Heart right ventricle (tissue), 16 donors: ENCODE data around the gene ADAR. TPM values are rescaled to one million over a fixed set of nuclear protein-coding genes. Genes with fewer than 3 reads are reported as not detected.

Source experiments
- ATAC-seq, 8 donors: fragments of 200-7000 bp; cut with Tn5 transposase; one replicate each; pipeline ENCODE4 v1.9.1; 2020; ENCODE audit warnings: mild to moderate bottlenecking in 8 of 8, moderate library complexity in 8 of 8, moderate number of reproducible peaks in 1 of 8
- DNase-seq, 2 donors: peaks; one replicate each; pipeline ENCODE4 v3.0.0-alpha.2; 2020
- H3K27ac ChIP-seq, 10 donors: fragments of 200-600 bp; sonication (generic) in 2 of 10; one replicate each; pipeline versions ENCODE4 v1.5.0 to v1.8.0; 2020 to 2022; ENCODE audit warnings: mild to moderate bottlenecking in 3 of 10
- H3K27me3 ChIP-seq, 7 donors: fragments of 200-600 bp; one replicate each; pipeline ENCODE4 v1.8.0; 2021 to 2022; ENCODE audit warnings: mild to moderate bottlenecking in 2 of 7
- H3K36me3 ChIP-seq, 9 donors: fragments of 200-600 bp; sonication (generic) in 1 of 9; one replicate each; pipeline versions ENCODE4 v1.5.0 to v1.8.0; 2020 to 2022; ENCODE audit warnings: mild to moderate bottlenecking in 2 of 9
- H3K4me1 ChIP-seq, 9 donors: fragments of 200-600 bp; sonication (generic) in 1 of 9; one replicate each; pipeline versions ENCODE4 v1.5.0 to v1.8.0; 2020 to 2022; ENCODE audit warnings: mild to moderate bottlenecking in 4 of 9
- H3K4me3 ChIP-seq, 10 donors: fragments of 200-600 bp; sonication (generic) in 2 of 10; one replicate each; pipeline versions ENCODE4 v1.5.0 to v1.8.0; 2020 to 2022; ENCODE audit warnings: mild to moderate bottlenecking in 7 of 10, moderate library complexity in 2 of 10
- H3K9me3 ChIP-seq, 11 donors: fragments of 200-600 bp in 10 of 11; sonication (generic) in 2 of 11; one replicate each; pipeline versions ENCODE4 v1.5.0 to v1.8.0; 2013 to 2022; ENCODE audit warnings: mild to moderate bottlenecking in 2 of 11, control low read depth in 1 of 11, moderate library complexity in 1 of 11
- WGBS, 2 donors: extraction: QIAGEN DNeasy Blood & Tissue Kit; methylation state at CpG; one replicate each; pipeline ENCODE4 v1.1.7; 2013; ENCODE audit warnings: inconsistent platforms in 1 of 2; 5-methylcytosine and 5-hydroxymethylcytosine counted together
- intact Hi-C, 10 donors: fragments of 100-400 bp; cut with DNase I; formaldehyde crosslinking; loops; one replicate each; pipeline versions ENCODE4 v1.11.1 to v1.14.2; 2022
- polyA plus RNA-seq, 2 donors: library from polyadenylated mRNA; stranded (reverse); fragments of 200-250 nt; gene quantifications; one replicate each; pipeline ENCODE4 v1.2.3, GENCODE V29; 2013
- total RNA-seq, 10 donors: library from RNA; stranded (reverse); fragmentation: NEBNext Ultra II Directional in 3 of 10; extraction: Animal tissue kit (Norgen Biotek cat#: 25700) in 3 of 10; gene quantifications; one replicate each; pipeline versions ENCODE4 v1.2.1 to v1.2.4, GENCODE V29; 2021 to 2023
- TF ChIP-seq, protein P1 (sequence below), 9 donors: fragments of 200-600 bp; sonication (generic) in 2 of 9; IDR thresholded peaks; one replicate each; pipeline versions ENCODE4 v1.5.0 to v1.8.0; 2021 to 2022; ENCODE audit warnings: antibody characterized with exemption in 9 of 9, mild to moderate bottlenecking in 5 of 9, moderate library complexity in 1 of 9
- donor health status: Arrhythmogenic right ventricular cardiomyopathy.
- donor health status: ischemic (EF 13 %, LVEDD 7.1; RV severe dilation, severe dysfunction).
- donor health status: healthy with polysubstance abuse.
- donor health status: DM: no; HTN: yes; CAD: no.
- donor health status: DM: no; HTN: no; CAD: no.
- donor health status: ischemic (EF 25% LVEDD 6.9; RV normal size, moderate dysfunction).
- donor health status: ischemic (EF 25% LVEDD 5.7; RV mildly dilated, moderate dysfunction).
- donor health status: healthy.
- donor health status: DM: yes; HTN: yes; CAD: no.
- donor health status: Ischemic cardiomyopathy.
- donor health status: ischemic (EF 35%, LVEDD 5.7; RV mildly dilated, moderate dysfunction).
- donor health status: nonischemic (EF 11% LVEDD 7.7; RV severe dilation, severe dysfunction).
- donor health status: DM: yes; HTN: yes; CAD: no.
- donor health status: PGD.
- donor health status: ischemic (EF 29% LVEDD 5.4; RV normal size, mild dysfunction).
- donor health status: nonischemic (EF 23%, LVEDD 6.1; RV moderate dilation, normal function).

ADAR gene
- total and polyA plus RNA-seq, 12 donors: 15.4 to 103 (median 52.1) TPM

- no peak for DNase-seq
- TF ChIP-seq, protein P1, sequence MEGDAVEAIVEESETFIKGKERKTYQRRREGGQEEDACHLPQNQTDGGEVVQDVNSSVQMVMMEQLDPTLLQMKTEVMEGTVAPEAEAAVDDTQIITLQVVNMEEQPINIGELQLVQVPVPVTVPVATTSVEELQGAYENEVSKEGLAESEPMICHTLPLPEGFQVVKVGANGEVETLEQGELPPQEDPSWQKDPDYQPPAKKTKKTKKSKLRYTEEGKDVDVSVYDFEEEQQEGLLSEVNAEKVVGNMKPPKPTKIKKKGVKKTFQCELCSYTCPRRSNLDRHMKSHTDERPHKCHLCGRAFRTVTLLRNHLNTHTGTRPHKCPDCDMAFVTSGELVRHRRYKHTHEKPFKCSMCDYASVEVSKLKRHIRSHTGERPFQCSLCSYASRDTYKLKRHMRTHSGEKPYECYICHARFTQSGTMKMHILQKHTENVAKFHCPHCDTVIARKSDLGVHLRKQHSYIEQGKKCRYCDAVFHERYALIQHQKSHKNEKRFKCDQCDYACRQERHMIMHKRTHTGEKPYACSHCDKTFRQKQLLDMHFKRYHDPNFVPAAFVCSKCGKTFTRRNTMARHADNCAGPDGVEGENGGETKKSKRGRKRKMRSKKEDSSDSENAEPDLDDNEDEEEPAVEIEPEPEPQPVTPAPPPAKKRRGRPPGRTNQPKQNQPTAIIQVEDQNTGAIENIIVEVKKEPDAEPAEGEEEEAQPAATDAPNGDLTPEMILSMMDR (IDR thresholded peaks at IDR 0.05): no peak
- Histone ChIP-seq H3K4me3 (no peak overlapping the region), H3K9me3 (no peaks in the 10 kb centered on the region), H3K4me1 (peaks cover 2 to 25% (median 13%) of the 10 kb centered on the region in 9 donors), H3K36me3 (peaks cover 0 to 4% (median 0%) of the 10 kb centered on the region in 9 donors), H3K27me3 (peaks cover 0 to 21% (median 9%) of the 10 kb centered on the region in 7 donors), H3K27ac (no peak overlapping the region)
- intact Hi-C loops: no loop called here
- WGBS, 2 donors: 78 to 93% methylated on average over 3 of the region's 3 CpGs
- ATAC-seq: no peak
These were observed 34.8 kb downstream of the ADAR start for GRCh38 chr1:154573168-154573510.

DNA sequence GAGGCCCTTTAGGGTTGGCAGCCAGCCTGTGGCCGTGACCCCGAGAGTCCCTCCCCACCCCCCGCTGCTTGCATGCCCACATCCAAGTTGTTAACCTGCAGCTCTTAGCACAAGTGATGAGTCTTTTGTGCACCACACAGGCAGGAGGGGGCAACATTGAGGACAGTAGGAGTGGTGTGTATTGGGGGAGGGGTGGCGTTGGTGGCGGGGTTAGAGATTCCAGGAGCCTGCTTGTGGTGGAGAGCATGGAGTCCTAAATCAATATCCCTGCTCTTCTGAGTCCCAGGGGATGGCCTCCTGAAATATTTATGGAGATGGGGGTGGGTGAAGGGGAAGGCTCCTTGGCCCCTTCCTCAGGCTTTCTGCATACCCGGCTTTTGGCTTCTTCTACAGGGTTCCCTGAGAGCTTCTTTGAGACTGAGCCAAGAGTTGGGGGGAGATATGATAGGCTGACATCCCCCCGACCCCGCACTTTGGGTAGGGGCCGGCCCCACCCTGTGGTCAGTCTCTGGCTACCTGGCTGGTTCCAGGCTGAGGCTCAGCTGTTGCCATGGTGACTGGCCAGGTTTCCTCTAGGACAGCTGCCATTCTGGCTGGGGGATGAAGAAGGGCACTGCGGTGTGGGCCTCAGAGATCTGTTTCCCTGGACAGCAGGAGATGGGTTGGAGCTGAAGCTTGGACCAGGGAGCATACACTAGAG, 35.4 kb downstream of the ADAR start:
- no peaks in the 10 kb centered on the region for H3K9me3 ChIP-seq
- H3K27me3 ChIP-seq: peaks cover 0 to 21% (median 10%) of the 10 kb centered on the region in 7 donors
- intact Hi-C loops: no loop called here
- TF ChIP-seq, protein P1 (IDR thresholded peaks at IDR 0.05): no peak
- H3K36me3 ChIP-seq: no peaks in the 10 kb centered on the region
- no peak for DNase-seq
- no peak overlapping the region for H3K27ac ChIP-seq
- no peak for ATAC-seq
- no peak overlapping the region for H3K4me3 ChIP-seq
- peaks cover 4 to 25% (median 12%) of the 10 kb centered on the region in 9 donors for H3K4me1 ChIP-seq
- WGBS, 2 donors: 73 to 74% methylated on average over 10 of the region's 10 CpGs

DNA sequence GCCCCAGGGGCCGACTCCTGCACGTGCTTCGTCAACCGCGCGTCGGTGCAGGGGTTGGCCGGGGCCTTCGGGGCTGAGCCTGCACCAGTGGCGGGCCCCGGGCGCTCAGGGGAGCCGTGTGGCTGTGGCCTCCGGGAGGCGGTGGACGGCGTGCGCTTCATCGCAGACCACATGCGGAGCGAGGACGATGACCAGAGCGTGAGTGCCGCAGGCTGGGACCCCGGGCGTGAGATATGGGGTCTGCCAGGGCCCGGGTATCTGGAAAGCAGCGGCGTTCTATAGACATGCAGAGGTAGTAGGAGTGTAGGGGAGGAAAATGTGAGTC, 36.1 kb downstream of the ADAR start:
- ATAC-seq (no peak), DNase-seq (no peak)
- H3K9me3 ChIP-seq: no peaks in the 10 kb centered on the region
- intact Hi-C loops: no loop called here
- H3K4me1 ChIP-seq: peaks cover 3 to 21% (median 9%) of the 10 kb centered on the region in 9 donors
- TF ChIP-seq, protein P1 (IDR thresholded peaks at IDR 0.05): no peak
- H3K4me3 ChIP-seq: no peak overlapping the region
- H3K27ac ChIP-seq: no peak overlapping the region
- H3K36me3 ChIP-seq: no peaks in the 10 kb centered on the region
- WGBS, 2 donors: 92 to 93% methylated on average over 25 to 29 of the region's 29 CpGs
- peaks cover 0 to 21% (median 11%) of the 10 kb centered on the region in 7 donors for H3K27me3 ChIP-seq

DNA sequence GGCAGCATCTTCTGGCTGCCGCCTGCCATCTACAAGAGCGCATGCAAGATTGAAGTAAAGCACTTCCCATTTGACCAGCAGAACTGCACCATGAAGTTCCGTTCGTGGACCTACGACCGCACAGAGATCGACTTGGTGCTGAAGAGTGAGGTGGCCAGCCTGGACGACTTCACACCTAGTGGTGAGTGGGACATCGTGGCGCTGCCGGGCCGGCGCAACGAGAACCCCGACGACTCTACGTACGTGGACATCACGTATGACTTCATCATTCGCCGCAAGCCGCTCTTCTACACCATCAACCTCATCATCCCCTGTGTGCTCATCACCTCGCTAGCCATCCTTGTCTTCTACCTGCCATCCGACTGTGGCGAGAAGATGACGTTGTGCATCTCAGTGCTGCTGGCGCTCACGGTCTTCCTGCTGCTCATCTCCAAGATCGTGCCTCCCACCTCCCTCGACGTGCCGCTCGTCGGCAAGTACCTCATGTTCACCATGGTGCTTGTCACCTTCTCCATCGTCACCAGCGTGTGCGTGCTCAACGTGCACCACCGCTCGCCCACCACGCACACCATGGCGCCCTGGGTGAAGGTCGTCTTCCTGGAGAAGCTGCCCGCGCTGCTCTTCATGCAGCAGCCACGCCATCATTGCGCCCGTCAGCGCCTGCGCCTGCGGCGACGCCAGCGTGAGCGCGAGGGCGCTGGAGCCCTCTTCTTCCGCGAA, 36.6 kb downstream of the ADAR start:
- no peak for DNase-seq
- H3K4me1 ChIP-seq: peaks cover 3 to 17% (median 9%) of the 10 kb centered on the region in 9 donors
- intact Hi-C loops: no loop called here
- WGBS, 2 donors: 95 to 96% methylated on average over 59 of the region's 59 CpGs
- H3K4me3 ChIP-seq: no peak overlapping the region
- TF ChIP-seq, protein P1 (IDR thresholded peaks at IDR 0.05): no peak
- H3K9me3 ChIP-seq: no peaks in the 10 kb centered on the region
- H3K27me3 ChIP-seq: peaks cover 0 to 26% (median 11%) of the 10 kb centered on the region in 7 donors
- no peak for ATAC-seq
- no peaks in the 10 kb centered on the region for H3K36me3 ChIP-seq
- H3K27ac ChIP-seq: no peak overlapping the region
